Middle frontal gyrus (tissue), 1 donor: ENCODE data around the gene ZNF709.
A peak's percentile ranks its signal among the peaks of the same experiment; 100 is the strongest.
"Not testable (repeated sequence)": the region's sequence is repeated elsewhere in the genome, so short reads cannot be mapped to it uniquely, and the experiment has no call there.

Source experiments
- DNase-seq: peaks from one replicate; pipeline ENCODE4 v3.0.0-alpha.2; 2015; ENCODE audit warnings: low spot score; ENCODE audit errors: extremely low spot score

The ZNF709 gene

GRCh38 chr19:12484371-12485051, at the start of gene ZNF709:
TSS of gene ZNF709 (minus strand) at chr19:12484816. CDS start at chr19:12484657, 159 bp downstream.
- peak; percentile 85 for DNase-seq

DNA sequence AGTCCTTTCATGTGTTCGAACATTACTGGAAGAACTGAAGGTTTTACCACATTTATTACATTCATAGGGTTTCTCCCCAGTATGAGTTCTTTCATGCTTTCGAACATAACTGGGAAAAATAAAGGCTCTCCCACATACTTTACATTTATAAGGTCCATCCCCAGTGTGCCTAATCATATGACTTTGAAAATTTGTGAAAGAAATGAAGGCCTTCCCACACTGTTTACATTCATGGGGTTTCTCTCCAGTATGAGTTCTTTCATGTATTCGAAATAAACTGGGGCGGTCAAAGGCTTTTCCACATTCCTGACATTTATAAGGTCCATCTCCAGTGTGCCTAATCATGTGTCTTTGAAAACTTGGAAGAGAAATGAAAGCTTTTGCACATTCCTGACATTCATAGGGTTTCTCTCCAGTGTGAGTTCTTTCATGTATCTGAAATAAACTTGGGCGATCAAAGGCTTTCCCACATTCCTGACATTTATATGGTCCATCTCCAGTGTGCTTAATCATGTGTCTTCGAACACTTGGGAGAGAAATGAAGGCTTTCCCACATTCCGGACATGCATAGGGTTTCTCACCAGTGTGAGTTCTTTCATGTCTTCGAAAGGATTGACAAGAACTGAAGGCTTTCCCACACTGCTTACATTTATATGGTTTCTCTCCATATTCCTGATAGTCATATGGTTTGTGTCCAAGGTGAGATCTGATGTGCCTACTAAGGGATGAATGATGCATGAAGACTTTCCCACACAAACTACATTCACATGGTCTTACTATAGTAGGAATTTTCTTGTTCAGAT, 42.6 kb upstream of the ZNF709 start:
- DNase-seq: no peak

DNA sequence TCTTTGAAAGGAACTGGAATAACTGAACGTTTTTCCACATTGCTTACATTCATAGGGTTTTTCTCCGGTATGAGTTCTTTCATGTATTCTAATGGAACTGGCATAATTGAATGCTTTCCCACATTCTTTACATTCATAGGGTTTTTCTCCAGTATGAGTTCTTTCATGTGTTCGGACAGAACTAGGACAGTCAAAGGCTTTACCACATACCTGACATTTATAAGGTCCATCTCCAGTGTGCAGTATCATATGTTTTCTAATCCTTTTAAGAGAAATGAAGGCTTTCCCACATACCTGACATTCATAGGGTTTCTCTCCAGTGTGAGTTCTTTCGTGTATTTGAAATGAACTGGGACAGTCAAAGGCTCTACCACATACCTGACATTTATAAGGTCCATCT, 41.9 kb upstream of the ZNF709 start:
- no peak for DNase-seq

- no peak for DNase-seq
Measured at GRCh38 chr19:12521996-12522395, 37.4 kb upstream of the ZNF709 start.

DNA sequence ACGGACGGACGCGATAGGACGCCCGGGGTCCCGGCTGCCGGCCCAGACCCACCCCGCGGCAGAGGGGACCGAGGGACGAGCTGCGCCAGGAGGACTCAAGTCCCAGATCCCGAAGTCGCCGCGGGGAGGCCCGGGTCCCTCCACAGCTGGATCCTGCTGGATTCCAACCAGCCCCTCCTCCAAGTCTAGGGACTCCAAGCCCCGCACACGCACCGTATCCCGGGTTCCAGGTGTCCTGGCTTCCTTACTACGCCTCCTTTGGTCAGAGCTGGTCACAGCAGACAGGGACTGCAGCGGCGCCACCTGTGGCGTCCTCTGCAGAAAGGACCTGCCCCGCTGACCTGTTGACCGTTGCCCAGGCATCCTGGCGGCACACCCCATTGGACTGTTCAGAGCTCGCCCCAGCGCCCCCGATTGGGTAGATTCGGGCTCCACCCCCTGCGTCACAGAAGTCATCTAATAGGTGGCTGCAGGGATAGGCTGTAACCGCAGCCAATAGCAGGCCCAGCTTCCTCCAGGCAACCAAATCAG, 29.0 kb upstream of the ZNF709 start:
- DNase-seq: peak; percentile 47

GRCh38 chr19:12497032-12497431, 12.4 kb upstream of the ZNF709 start:
- no peak for DNase-seq

DNA sequence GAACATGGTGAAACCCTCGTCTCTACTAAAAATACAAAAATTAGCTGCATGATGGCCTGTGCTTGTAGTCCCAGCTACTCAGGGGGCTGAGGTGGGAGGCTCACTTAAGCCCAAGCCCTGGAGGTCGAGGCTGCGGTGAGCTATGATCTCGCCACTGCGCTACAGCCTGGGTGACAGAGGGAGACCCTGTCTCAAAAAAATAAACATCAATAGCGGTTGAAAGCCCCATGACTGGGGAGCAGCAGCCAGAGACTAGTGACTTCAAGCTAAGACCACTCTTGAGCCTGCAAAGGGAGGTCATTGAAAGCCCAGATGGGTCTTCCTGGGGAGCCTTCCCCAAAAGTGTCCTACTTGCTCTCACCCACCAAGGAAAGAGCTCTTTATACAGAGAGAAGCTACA, 11.9 kb upstream of the ZNF709 start:
- no peak for DNase-seq

DNA sequence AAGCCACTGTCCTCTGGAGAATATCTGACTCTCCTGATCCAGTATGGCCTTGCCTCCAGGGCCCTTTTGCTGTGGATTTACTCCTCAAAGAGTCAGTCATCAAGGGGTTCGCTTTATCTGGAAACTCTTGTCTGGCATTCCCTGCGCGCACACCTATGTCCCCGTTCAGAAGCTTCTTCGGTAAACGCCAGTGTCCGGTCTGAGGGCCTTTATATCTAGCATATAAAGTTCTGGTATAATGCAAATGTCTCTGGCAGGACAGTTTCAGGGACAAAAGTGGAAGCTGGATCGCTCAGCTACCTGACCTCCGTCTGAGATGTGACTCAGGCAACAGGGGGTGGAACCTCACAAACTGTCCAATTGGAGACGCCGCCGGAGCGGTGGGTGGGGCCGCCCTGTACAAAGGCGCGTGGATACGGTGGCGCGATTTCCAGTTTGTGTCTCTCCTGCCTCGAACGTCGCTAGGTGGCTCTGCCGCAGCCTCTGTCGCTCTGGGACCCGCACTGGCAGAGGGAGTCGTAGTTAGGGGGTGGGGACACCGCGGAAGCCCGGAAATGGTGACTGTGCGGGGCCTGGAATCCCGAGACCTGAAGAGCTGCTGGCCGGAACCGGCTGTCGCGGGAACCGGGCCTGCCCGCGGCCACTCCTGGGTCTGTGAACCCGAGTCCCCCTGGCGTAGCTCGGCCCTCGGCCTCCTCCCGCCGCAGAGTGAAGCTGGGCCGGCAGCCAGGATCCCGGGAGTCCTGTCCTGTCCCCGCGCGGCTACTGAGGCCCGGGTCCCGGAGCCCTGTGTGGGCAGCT, 10.6 kb upstream of the ZNF709 start:
- peak; percentile 88 for DNase-seq

DNA sequence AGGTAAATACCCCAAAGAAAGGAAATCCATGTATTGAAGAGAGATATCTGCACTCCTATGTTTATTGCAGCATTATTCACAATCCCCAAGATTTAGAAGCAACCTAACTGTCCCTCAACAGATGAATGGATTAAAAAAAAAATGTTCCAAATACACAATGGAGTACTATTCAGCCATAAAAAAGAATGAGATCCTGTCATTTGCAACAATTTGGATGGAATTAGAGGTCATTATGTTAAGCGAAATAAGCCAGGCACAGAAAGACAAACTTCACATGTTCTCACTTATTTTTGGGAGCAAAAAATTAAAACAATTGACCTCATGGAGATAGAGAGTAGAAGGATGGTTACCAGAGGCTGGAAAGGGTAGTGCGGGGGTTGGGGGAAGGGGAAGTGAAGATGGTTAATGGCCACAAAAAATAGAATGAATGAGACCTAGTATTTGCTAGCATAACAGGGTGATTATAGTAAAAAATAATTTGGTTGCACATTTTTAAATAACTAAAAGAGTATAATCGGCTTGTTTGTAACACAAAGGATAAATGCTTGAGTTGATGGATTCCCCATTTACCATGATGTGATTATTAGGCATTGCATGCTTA, 9.7 kb upstream of the ZNF709 start:
- DNase-seq: no peak

DNA sequence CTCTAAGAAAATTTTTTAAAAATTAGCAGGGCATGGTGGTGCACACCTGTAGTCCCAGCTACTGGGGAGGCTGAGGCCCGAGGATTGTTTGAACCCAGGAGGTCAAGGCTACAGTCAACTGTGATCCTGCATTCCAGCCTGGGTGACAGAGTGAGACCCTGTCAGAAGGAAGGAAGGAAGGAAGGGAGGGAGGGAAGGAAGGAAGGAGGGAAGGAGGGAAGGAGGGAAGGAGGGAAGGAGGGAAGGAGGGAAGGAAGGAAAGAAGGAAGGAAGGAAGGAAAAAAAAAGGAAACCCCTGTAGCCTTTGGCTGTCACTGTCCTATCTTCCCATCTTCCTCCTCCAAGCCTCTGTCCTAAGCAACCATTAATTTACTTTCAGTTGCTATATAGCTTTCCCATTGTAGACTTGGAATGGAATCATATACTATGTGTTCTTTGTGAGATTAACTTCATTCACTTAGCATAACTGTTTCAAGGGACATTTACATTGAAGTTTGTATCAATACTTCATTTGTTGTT, 1.7 kb upstream of the ZNF709 start:
- DNase-seq: not testable (repeated sequence)

DNA sequence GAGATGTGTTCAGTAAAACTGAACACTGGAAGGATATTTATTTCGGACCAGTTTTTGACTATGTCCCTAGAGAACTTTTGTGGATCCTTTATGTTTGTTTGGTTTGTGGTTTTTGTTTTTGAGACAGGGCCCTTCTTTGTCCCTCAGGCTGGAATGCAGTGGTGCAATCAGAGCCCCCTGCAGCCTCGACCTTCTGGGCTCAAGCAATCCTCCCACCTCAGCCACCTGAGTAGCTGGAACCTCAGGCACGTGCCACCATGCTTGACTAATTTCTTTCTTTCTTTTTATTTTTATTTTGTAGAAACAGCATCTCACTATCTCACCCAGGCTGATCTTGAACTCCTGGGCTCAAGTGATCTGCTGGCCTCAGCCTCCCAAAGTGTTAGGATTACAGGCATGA, 955 bp upstream of the ZNF709 start:
- no peak for DNase-seq

DNA sequence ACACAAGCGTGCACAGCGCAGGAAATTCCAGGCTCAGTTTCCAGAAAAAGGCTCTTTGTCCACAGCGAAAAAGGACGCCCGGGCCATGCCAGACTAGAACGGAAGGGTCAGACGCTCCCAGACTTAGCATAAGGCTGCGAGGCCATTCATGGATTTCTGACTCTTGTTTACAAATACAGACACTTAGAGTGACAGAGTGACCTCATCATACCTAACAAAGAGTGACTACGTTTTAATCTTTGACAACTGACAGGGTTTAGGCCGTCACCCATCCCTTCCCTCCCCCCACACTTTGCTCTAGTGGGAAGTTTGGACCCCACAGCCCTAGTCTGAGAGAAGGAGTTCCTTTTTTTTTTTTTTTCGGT, 418 bp upstream of the ZNF709 start:
- DNase-seq: no peak

DNA sequence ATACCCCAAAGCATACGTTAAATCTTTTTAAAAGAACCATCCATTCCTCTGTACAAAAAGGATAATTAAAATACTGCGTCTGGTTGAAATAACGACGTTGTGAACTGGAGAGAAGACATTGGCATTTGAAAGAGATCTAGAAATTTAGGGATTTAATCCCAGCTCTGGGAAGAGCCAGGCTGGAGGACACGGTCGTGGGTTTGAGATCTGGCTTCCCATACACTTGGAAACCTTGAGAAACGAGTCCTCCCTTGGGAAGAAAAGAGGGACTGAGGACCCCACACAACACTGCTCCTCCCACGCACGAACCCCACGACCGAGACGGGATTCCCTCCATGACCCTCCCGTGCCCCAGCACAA, 625 bp downstream of the ZNF709 start:
- no peak for DNase-seq

GRCh38 chr19:12482509-12482886, 2.1 kb downstream of the ZNF709 start:
- DNase-seq: no peak

- DNase-seq: no peak
Measured at GRCh38 chr19:12481781-12482508, 2.7 kb downstream of the ZNF709 start.

GRCh38 chr19:12478234-12478941, 6.2 kb downstream of the ZNF709 start:
- no peak for DNase-seq

DNA sequence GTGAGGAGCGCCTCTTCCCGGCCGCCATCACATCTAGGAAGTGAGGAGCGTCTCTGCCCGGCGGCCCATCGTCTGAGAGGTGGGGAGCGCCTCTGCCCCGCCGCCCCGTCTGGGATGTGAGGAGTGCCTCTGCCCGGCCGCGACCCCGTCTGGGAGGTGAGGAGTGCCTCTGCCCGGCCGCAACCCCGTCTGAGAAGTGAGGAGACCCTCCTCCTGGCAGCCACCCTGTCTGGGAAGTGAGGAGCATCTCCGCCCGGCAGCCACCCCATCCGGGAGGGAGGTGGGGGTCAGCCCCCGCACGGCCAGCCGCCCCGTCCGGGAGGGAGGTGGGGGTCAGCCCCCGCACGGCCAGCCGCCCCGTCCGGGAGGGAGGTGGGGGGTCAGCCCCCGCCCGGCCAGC, 17.0 kb downstream of the ZNF709 start:
- DNase-seq: not testable (repeated sequence)

DNA sequence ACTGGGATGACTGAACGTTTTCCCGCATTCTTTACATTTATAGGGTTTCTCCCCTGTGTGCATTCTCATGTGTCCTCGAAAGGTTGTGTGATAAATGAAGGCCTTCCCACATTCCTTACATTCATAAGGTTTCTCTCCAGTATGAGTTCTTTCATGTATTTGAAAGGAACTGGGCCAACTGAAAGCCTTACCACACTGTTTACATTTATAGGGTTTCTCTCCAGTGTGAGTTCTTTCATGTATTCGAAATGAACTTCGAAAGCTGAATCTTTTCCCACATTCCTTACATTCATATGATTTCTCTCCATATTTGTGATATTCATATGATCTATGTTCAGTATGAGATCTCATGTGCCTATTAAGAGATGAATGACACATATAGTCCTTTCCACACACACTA, 19.4 kb downstream of the ZNF709 start:
- DNase-seq: no peak

DNA sequence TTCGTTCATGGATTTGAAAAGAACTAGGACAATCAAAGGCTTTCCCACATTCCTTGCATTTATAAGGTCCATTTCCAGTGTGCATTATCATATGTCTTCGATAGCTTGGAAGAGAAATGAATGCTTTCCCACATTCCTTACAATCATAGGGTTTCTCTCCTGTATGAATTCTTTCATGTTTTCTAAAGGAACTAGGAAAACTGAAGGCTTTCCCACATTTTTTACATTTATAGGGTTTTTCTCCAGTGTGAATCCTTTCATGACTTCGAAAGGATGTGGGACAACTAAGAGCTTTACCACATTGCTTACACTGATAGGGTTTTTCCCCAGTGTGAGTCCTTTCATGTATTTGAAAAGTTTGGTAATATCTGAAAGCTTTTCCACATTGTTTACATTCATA, 19.8 kb downstream of the ZNF709 start:
- no peak for DNase-seq

DNA sequence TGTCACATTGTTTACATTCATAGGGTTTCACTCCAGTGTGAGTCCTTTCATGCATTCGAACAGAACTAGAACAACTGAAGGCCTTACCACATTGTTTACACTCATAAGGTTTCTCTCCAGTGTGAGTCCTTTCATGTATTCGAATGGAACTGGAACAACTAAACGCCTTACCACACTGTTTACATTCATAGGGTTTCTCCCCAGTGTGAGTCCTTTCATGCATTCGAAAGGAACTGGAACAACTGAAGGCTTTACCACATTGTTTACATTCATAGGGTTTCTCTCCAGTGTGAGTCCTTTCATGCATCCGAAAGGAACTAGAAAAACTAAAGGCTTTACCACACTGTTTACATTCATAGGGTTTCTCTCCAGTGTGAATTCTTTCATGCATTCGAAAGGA, 20.5 kb downstream of the ZNF709 start:
- DNase-seq: not testable (repeated sequence)
